PC-3 (cell line): ENCODE measurements around the gene GRAMD2A. TPM values are rescaled to one million over a fixed set of nuclear protein-coding genes. Genes with fewer than 3 reads are reported as not detected.

Experiments used
- ATAC-seq: fragments of 200-7000 bp; cut with Tn5 transposase; 2 replicates; pipeline ENCODE4 v1.9.1; 2020; ENCODE audit warnings: mild to moderate bottlenecking, moderate library complexity
- BruUV-seq: library from RNA; stranded (reverse); fragments of 400-500 nt; replicated peaks from 2 replicates; lab custom pipeline; 2021; lab: Mats Ljungman, UMichigan
- CTCF ChIA-PET: fragments of 300-600 bp; sonication (Branson Sonifier 250); formaldehyde crosslinking; loops from one replicate; lab custom pipeline; 2022; ENCODE audit warnings: antibody characterized with exemption; lab: Charles Lee
- POLR2A ChIA-PET: fragments of 300-600 bp; sonication (Branson Sonifier 250); formaldehyde crosslinking; loops from one replicate; lab custom pipeline; 2022; ENCODE audit warnings: antibody characterized with exemption; ENCODE audit not compliant: unreplicated experiment; lab: Charles Lee
- DNase-seq: peaks from one replicate; pipeline ENCODE4 v3.0.0-alpha.2; 2015
- H2AFZ ChIP-seq: fragments of 300-600 bp; sonication (generic); 2 replicates; pipeline ENCODE4 v1.6.0; 2016; ENCODE audit warnings: antibody characterized with exemption, low read length
- H3F3A ChIP-seq: fragments of 300-600 bp; sonication (generic); one replicate; pipeline ENCODE4 v1.6.0; 2017; ENCODE audit warnings: antibody characterized with exemption, low read length, control low read depth, mild to moderate bottlenecking; ENCODE audit not compliant: unreplicated experiment
- H3K27ac ChIP-seq: fragments of 300-600 bp; sonication (generic); 2 replicates; pipeline ENCODE4 v1.5.1; 2016; ENCODE audit warnings: mild to moderate bottlenecking, low read length
- H3K27me3 ChIP-seq: fragments of 300-600 bp; sonication (generic); 2 replicates; pipeline ENCODE4 v1.6.1; 2016; ENCODE audit warnings: low read length, mixed read lengths
- H3K36me3 ChIP-seq: fragments of 300-600 bp; sonication (generic); 2 replicates; pipeline ENCODE4 v1.6.1; 2016; ENCODE audit warnings: low read depth, mixed run types, low read length, mixed read lengths
- H3K4me1 ChIP-seq: fragments of 300-600 bp; sonication (generic); 2 replicates; pipeline ENCODE4 v1.5.1; 2016; ENCODE audit warnings: low read length; ENCODE audit not compliant: insufficient read depth
- H3K4me2 ChIP-seq: fragments of 300-600 bp; sonication (generic); 2 replicates; pipeline ENCODE4 v1.6.0; 2016; ENCODE audit warnings: low read length
- H3K4me3 ChIP-seq: fragments of 300-600 bp; sonication (generic); 2 replicates; pipeline ENCODE4 v1.5.1; 2016; ENCODE audit warnings: mild to moderate bottlenecking, low read length, mixed read lengths
- H3K79me2 ChIP-seq: fragments of 300-600 bp; sonication (generic); 2 replicates; pipeline ENCODE4 v1.6.1; 2017; ENCODE audit warnings: low read length, mixed read lengths
- H3K9ac ChIP-seq: fragments of 300-600 bp; sonication (generic); 2 replicates; pipeline ENCODE4 v1.6.0; 2016; ENCODE audit warnings: mild to moderate bottlenecking, low read length
- H3K9me2 ChIP-seq: fragments of 300-600 bp; sonication (generic); replicated peaks from 2 replicates; pipeline ENCODE4 v1.6.1; 2016; ENCODE audit warnings: mixed run types, low read length, mixed read lengths
- H3K9me3 ChIP-seq: fragments of 300-600 bp; sonication (generic); 2 replicates; pipeline ENCODE4 v1.6.1; 2016; ENCODE audit warnings: low read length, mixed read lengths
- H4K20me1 ChIP-seq: fragments of 300-600 bp; sonication (generic); 2 replicates; pipeline ENCODE4 v1.6.1; 2016; ENCODE audit warnings: low read length, mixed read lengths
- CTCF ChIP-seq: fragments of 300-600 bp; sonication (generic); conservative IDR thresholded peaks from 2 replicates; pipeline ENCODE4 v1.5.1; 2017; ENCODE audit warnings: antibody characterized with exemption, low read depth, mild to moderate bottlenecking, low read length
- EZH2 ChIP-seq: fragments of 300-600 bp; sonication (generic); IDR thresholded peaks from one replicate; pipeline ENCODE4 v1.6.1; 2017; ENCODE audit warnings: antibody characterized with exemption, mild to moderate bottlenecking, low read length; ENCODE audit not compliant: unreplicated experiment
- EZH2phosphoT487 ChIP-seq: fragments of 300-600 bp; sonication (generic); IDR thresholded peaks from 2 replicates; pipeline ENCODE4 v1.6.1; 2018; ENCODE audit warnings: mild to moderate bottlenecking, antibody characterized with exemption, low read length, borderline replicate concordance
- intact Hi-C: fragments of 100-400 bp; cut with micrococcal nuclease; formaldehyde crosslinking; loops from 2 replicates; pipeline ENCODE4 v1.9.0; 2023
- total RNA-seq: library from RNA; depleted of rRNA; stranded (reverse); fragments of >200 nt; gene quantifications from 2 replicates; pipeline ENCODE4 v1.2.3, GENCODE V29; 2014

Gene GRAMD2A
- total RNA-seq, 1 experiment from 2014 or later = 0.07 TPM

- CTCF ChIA-PET = no interaction called here
- Histone ChIP-seq H3K36me3 (no peaks in the 10 kb centered on the region), H3K4me2 (no peak overlapping the region), H3K4me3 (no peak overlapping the region), H3K9me2 (no peaks in the 10 kb centered on the region), H2AFZ (no peak overlapping the region), H3K9ac (no peak overlapping the region), H3K9me3 (no peaks in the 10 kb centered on the region), H3K27me3 (no peaks in the 10 kb centered on the region), H3K79me2 (no peaks in the 10 kb centered on the region), H3K4me1 (no peaks in the 10 kb centered on the region; the same call in 1 of the 2 replicates), H3K27ac (no peak overlapping the region), H3F3A (no peaks in the 10 kb centered on the region), H4K20me1 (no peaks in the 10 kb centered on the region)
- no TSS peak for BruUV-seq
- POLR2A ChIA-PET = no interaction called here
- intact Hi-C loops = no loop called here
- no peak for TF ChIP-seq EZH2phosphoT487
- ATAC-seq (no peak), DNase-seq (no peak)
These were observed 36.8 kb downstream of the GRAMD2A start for GRCh38 chr15:72160696-72161245.

GRCh38 chr15:72156928-72157327, 40.7 kb downstream of the GRAMD2A start:
- DNase-seq (no peak), ATAC-seq (no peak)
- TF ChIP-seq CTCF = no peak
- TF ChIP-seq EZH2phosphoT487 = no peak
- TF ChIP-seq EZH2 = no peak
- Histone ChIP-seq H3K27me3 (no peaks in the 10 kb centered on the region), H3K4me3 (no peak overlapping the region), H2AFZ (no peak overlapping the region), H3K27ac (no peak overlapping the region), H3K9ac (no peak overlapping the region), H3K4me1 (peaks cover 12% of the 10 kb centered on the region), H3K79me2 (no peaks in the 10 kb centered on the region), H4K20me1 (no peaks in the 10 kb centered on the region), H3K4me2 (no peak overlapping the region), H3K9me3 (no peaks in the 10 kb centered on the region), H3K9me2 (no peaks in the 10 kb centered on the region), H3K36me3 (no peaks in the 10 kb centered on the region), H3F3A (no peaks in the 10 kb centered on the region)
- BruUV-seq = no TSS peak
- ChIA-PET POLR2A (no interaction called here), CTCF (interaction anchor here (0.6 to 0.8 kb wide), 2 partner anchors 404 to 582 kb away, joined by 3 to 4 read pairs; no protein-coding TSS in a partner anchor)
- intact Hi-C loops = loop anchor here (1.0 to 10.0 kb wide), 3 partner anchors 322 to 405 kb away; no protein-coding TSS in a partner anchor

GRCh38 chr15:72155635-72156616, 41.7 kb downstream of the GRAMD2A start:
- DNase-seq (peak; percentile 92), ATAC-seq (peak; percentile 94)
- TF ChIP-seq EZH2phosphoT487 = no peak
- no peak for TF ChIP-seq EZH2
- TF ChIP-seq CTCF = peak; percentile 93
- Histone ChIP-seq H3K4me3 (peak overlapping the region; percentile 73), H3K4me2 (peak overlapping the region; percentile 86), H3K9me2 (no peaks in the 10 kb centered on the region), H3K9ac (peak overlapping the region; percentile 31), H4K20me1 (no peaks in the 10 kb centered on the region), H3K4me1 (peaks cover 12% of the 10 kb centered on the region), H3K79me2 (no peaks in the 10 kb centered on the region), H3K36me3 (no peaks in the 10 kb centered on the region), H2AFZ (peak overlapping the region; percentile 89), H3K27me3 (no peaks in the 10 kb centered on the region), H3K9me3 (no peaks in the 10 kb centered on the region), H3F3A (no peaks in the 10 kb centered on the region), H3K27ac (no peak overlapping the region)
- intact Hi-C loops = loop anchor here (1.0 to 10.0 kb wide), 4 partner anchors 321 to 411 kb away; no protein-coding TSS in a partner anchor
- ChIA-PET CTCF (interaction anchor here (0.6 to 1.0 kb wide), 3 partner anchors 245 to 408 kb away, joined by 3 read pairs; no protein-coding TSS in a partner anchor), POLR2A (no interaction called here)
- no TSS peak for BruUV-seq
